CD4-positive, alpha-beta memory T cell (primary cell): ENCODE data around the gene MTCL3. TPM values are rescaled to one million over a fixed set of nuclear protein-coding genes. Genes with fewer than 3 reads are reported as not detected.

Source experiments
- polyA plus RNA-seq, 2 donors: library from polyadenylated mRNA; unstranded; fragments of 300-500 nt; fragmentation: Illumina TruSeq; gene quantifications; one replicate each; pipeline ENCODE4 v1.2.3, GENCODE V29; 2021
- total RNA-seq, 2 experiments: library from RNA; stranded (reverse); gene quantifications; one replicate each; pipeline ENCODE4 v1.2.3, GENCODE V29; 2021

Gene MTCL3

Other genes with a start within 250 kb of the MTCL3 start
- 10 to 100 TPM; 35.5 to 39.3 TPM for gene ECHDC1, start 175.7 kb downstream of the MTCL3 start, total RNA-seq
- 10 to 100 TPM; 58.7 to 68.0 TPM for gene ECHDC1, start 175.7 kb downstream of the MTCL3 start, polyA plus RNA-seq
- 1 to 10 TPM; 6.8 to 6.9 TPM for gene KIAA0408, start 59.9 kb downstream of the MTCL3 start, total RNA-seq
- gene KIAA0408, start 59.9 kb downstream of the MTCL3 start, polyA plus RNA-seq: 1 to 10 TPM in 1 of 2 donors, not detected in 1; 1.8 TPM
- gene C6orf58, start 57.8 kb upstream of the MTCL3 start, total RNA-seq: not detected
- gene C6orf58, start 57.8 kb upstream of the MTCL3 start, polyA plus RNA-seq: under 1 TPM in 1 of 2 donors, not detected in 1; 0.31 TPM